Stimulated activated CD4-positive, alpha-beta T cell treated with anti-CD3 and anti-CD28 coated beads, Interleukin-15, amount 100 ng/mL, for 1 hour (primary cell): Measurements from ENCODE around the gene NATD1.

Experiments
- DNase-seq, 2 donors: peaks; one replicate each; pipeline ENCODE4 v3.0.0-alpha.2; 2020; ENCODE audit warnings: low read depth in 1 of 2, low spot score in 1 of 2

The NATD1 gene

GRCh38 chr17:21252796-21253645, at the start of gene NATD1:
Gene NATD1 (minus strand): TSS chr17:21253410. CDS start chr17:21253264, 146 bp downstream.
- DNase-seq: peak; percentile 54 to 63

GRCh38 chr17:21301593-21302550, 48.7 kb upstream of the NATD1 start:
- no peak for DNase-seq

GRCh38 chr17:21300601-21301571, 47.7 kb upstream of the NATD1 start:
- DNase-seq: no peak

- DNase-seq: no peak
These were observed 46.9 kb upstream of the NATD1 start for GRCh38 chr17:21299981-21300600.

GRCh38 chr17:21298983-21299519, 45.8 kb upstream of the NATD1 start:
- DNase-seq: no peak

- no peak for DNase-seq
These were observed 45.1 kb upstream of the NATD1 start for GRCh38 chr17:21298056-21298982.

GRCh38 chr17:21297597-21297996, 44.4 kb upstream of the NATD1 start:
- DNase-seq: no peak

- no peak for DNase-seq
These were observed 43.9 kb upstream of the NATD1 start for GRCh38 chr17:21297026-21297520.

- no peak for DNase-seq
These were observed 43.2 kb upstream of the NATD1 start for GRCh38 chr17:21296097-21297025.

- DNase-seq: no peak
These were observed 42.1 kb upstream of the NATD1 start for GRCh38 chr17:21295036-21295952.

- no peak for DNase-seq
These were observed 41.3 kb upstream of the NATD1 start for GRCh38 chr17:21294321-21295035.

GRCh38 chr17:21293831-21294210, 40.6 kb upstream of the NATD1 start:
- DNase-seq: no peak

- no peak for DNase-seq
These were observed 39.9 kb upstream of the NATD1 start for GRCh38 chr17:21292867-21293830.

- DNase-seq: no peak
These were observed 38.7 kb upstream of the NATD1 start for GRCh38 chr17:21291862-21292261.

GRCh38 chr17:21291357-21291756, 38.1 kb upstream of the NATD1 start:
- DNase-seq: no peak
